HepG2 (cell line): ENCODE results near the gene CPEB4. TPM values are rescaled to one million over a fixed set of nuclear protein-coding genes. Genes with fewer than 3 reads are reported as not detected.

ENCODE experiments used
- ADNP ChIP-seq: sonication (generic); formaldehyde crosslinking; IDR thresholded peaks from 2 replicates; pipeline ENCODE4 v1.4.0; 2020; ENCODE audit warnings: missing genetic modification reagents
- ARNT ChIP-seq: fragments of 450-650 bp; IDR thresholded peaks from 2 replicates; pipeline ENCODE4 v1.6.1; 2017
- CREM ChIP-seq, 2 experiments: sonication (generic) in 1 of 2; formaldehyde crosslinking in 1 of 2; IDR thresholded peaks; 2 replicates each; pipeline versions ENCODE4 v1.4.0 to v1.6.1; 2016 to 2020; ENCODE audit warnings: antibody characterized with exemption in 1 of 2, mild to moderate bottlenecking in 1 of 2, missing genetic modification reagents in 1 of 2
- FOXK2 ChIP-seq: fragments of 450-650 bp; IDR thresholded peaks from 2 replicates; pipeline ENCODE4 v1.6.1; 2016
- GTF3A ChIP-seq: sonication (generic); formaldehyde crosslinking; conservative IDR thresholded peaks from 2 replicates; pipeline ENCODE4 v1.4.0; 2020; ENCODE audit warnings: mild to moderate bottlenecking, missing genetic modification reagents
- KLF11 ChIP-seq: IDR thresholded peaks from 2 replicates; pipeline ENCODE4 v1.6.1; 2016; ENCODE audit warnings: missing compliant biosample characterization
- MTA1 ChIP-seq: sonication (generic); formaldehyde crosslinking; IDR thresholded peaks from 2 replicates; pipeline ENCODE4 v1.4.0; 2020; ENCODE audit warnings: missing genetic modification reagents, mild to moderate bottlenecking, borderline replicate concordance
- NAIF1 ChIP-seq: sonication (generic); formaldehyde crosslinking; IDR thresholded peaks from 2 replicates; pipeline ENCODE4 v1.5.0; 2020; ENCODE audit warnings: mild to moderate bottlenecking, missing genetic modification reagents, borderline replicate concordance
- NFE2L2 ChIP-seq: fragments of 150-350 bp; IDR thresholded peaks from 2 replicates; pipeline ENCODE4 v1.6.1; 2014; ENCODE audit warnings: low read length
- POLR2AphosphoS2 ChIP-seq: IDR thresholded peaks from 2 replicates; pipeline ENCODE4 v1.6.1; 2011; ENCODE audit warnings: low read depth, low read length, improper control_type of control experiment
- RFXANK ChIP-seq: IDR thresholded peaks from 2 replicates; pipeline ENCODE4 v1.6.1; 2016
- RNF2 ChIP-seq: fragments of 450-650 bp; conservative IDR thresholded peaks from 2 replicates; pipeline ENCODE4 v1.6.1; 2016; ENCODE audit warnings: low read depth
- SATB2 ChIP-seq: sonication (generic); formaldehyde crosslinking; IDR thresholded peaks from 2 replicates; pipeline ENCODE4 v1.5.0; 2020; ENCODE audit warnings: missing genetic modification reagents
- SCMH1 ChIP-seq: sonication (generic); formaldehyde crosslinking; IDR thresholded peaks from 2 replicates; pipeline ENCODE4 v1.9.0; 2021; ENCODE audit warnings: missing genetic modification reagents, mild to moderate bottlenecking, borderline replicate concordance
- XBP1 ChIP-seq: sonication (generic); formaldehyde crosslinking; IDR thresholded peaks from 2 replicates; pipeline ENCODE4 v1.5.0; 2020; ENCODE audit warnings: missing genetic modification reagents
- ZGPAT ChIP-seq: IDR thresholded peaks from 2 replicates; pipeline ENCODE4 v1.6.1; 2016; ENCODE audit warnings: mild to moderate bottlenecking
- ZNF276 ChIP-seq: sonication (generic); formaldehyde crosslinking; IDR thresholded peaks from 2 replicates; pipeline ENCODE4 v1.4.0; 2020; ENCODE audit warnings: mild to moderate bottlenecking, low read depth, missing genetic modification reagents
- ZNF333 ChIP-seq: sonication (generic); formaldehyde crosslinking; IDR thresholded peaks from 2 replicates; pipeline ENCODE4 v1.4.0; 2020; ENCODE audit warnings: mild to moderate bottlenecking, missing genetic modification reagents, borderline replicate concordance
- ZNF407 ChIP-seq: sonication (generic); formaldehyde crosslinking; IDR thresholded peaks from one replicate; pipeline ENCODE4 v1.5.1; 2020; ENCODE audit warnings: mild to moderate bottlenecking, missing genetic modification reagents; ENCODE audit errors: not compliant biosample characterization
- ZNF749 ChIP-seq: sonication (generic); formaldehyde crosslinking; IDR thresholded peaks from 2 replicates; pipeline ENCODE4 v1.8.0; 2022; ENCODE audit warnings: mild to moderate bottlenecking, missing genetic modification reagents, moderate library complexity, borderline replicate concordance
- ZNF891 ChIP-seq: sonication (generic); formaldehyde crosslinking; IDR thresholded peaks from 2 replicates; pipeline ENCODE4 v1.5.0; 2020; ENCODE audit warnings: mild to moderate bottlenecking, missing genetic modification reagents
- polyA plus RNA-seq, 8 experiments: library from polyadenylated mRNA; depleted of rRNA in 3 of 8; stranded (reverse) in 7 of 8; unstranded in 1 of 8; fragments of >200 nt; fragmentation: Illumina TruSeq in 4 of 8; extraction: Trizol in 4 of 8; gene quantifications; 2 replicates each; pipeline versions ENCODE4 v1.2.1 to v1.2.3, GENCODE V29; 2011 to 2016; ENCODE audit warnings: low read depth in 4 of 8, missing spikeins in 1 of 8, mixed read lengths in 1 of 8; ENCODE audit not compliant: insufficient read depth in 1 of 8
- total RNA-seq, 5 experiments: library from RNA; depleted of rRNA; stranded (reverse); fragments of >200 nt; fragmentation: Illumina TruSeq; extraction: Trizol; gene quantifications; 2 replicates each; pipeline ENCODE4 v1.2.3, GENCODE V29; 2016; ENCODE audit warnings: low read depth in 1 of 5

CPEB4 gene
- total and polyA plus RNA-seq, 2 of the 13 experiments (the other 11 are each of a cell fraction or from before 2014, with no cell fraction given), result 7.7 to 26.7 TPM

- TF ChIP-seq NAIF1 (CRISPR knock-in tag) (no peak), POLR2AphosphoS2 (no peak), RFXANK (CRISPR knock-in tag) (no peak), ZNF276 (CRISPR knock-in tag) (no peak), XBP1 (CRISPR knock-in tag) (no peak), ZNF891 (CRISPR knock-in tag) (no peak), NFE2L2 (no peak), ZGPAT (CRISPR knock-in tag) (no peak), FOXK2 (no peak), ADNP (CRISPR knock-in tag) (no peak), MTA1 (CRISPR knock-in tag) (no peak), KLF11 (CRISPR knock-in tag) (no peak), SCMH1 (CRISPR knock-in tag) (no peak), CREM (IDR thresholded peaks at IDR 0.05) (no peak), CREM (CRISPR knock-in tag; IDR thresholded peaks at IDR 0.05) (no peak), RNF2 (no peak), ARNT (no peak), SATB2 (CRISPR knock-in tag) (no peak), ZNF407 (CRISPR knock-in tag) (no peak), ZNF333 (CRISPR knock-in tag) (no peak), ZNF749 (CRISPR knock-in tag) (no peak), GTF3A (no peak)
These were observed 84.9 kb downstream of the CPEB4 start (continued) for GRCh38 chr5:173972925-173973615.
